HEK293T (cell line): ENCODE measurements around the gene HTR1D.

Experiments
- FOXA1 ChIP-seq: fragments of 450-650 bp; IDR thresholded peaks from 2 replicates; pipeline ENCODE4 v1.6.1; 2016; ENCODE audit warnings: mild to moderate bottlenecking
- FOXM1 ChIP-seq: fragments of 450-650 bp; IDR thresholded peaks from 2 replicates; pipeline ENCODE4 v1.6.1; 2017; ENCODE audit warnings: mild to moderate bottlenecking, borderline replicate concordance
- LEF1 ChIP-seq: fragments of 450-650 bp; IDR thresholded peaks from 2 replicates; pipeline ENCODE4 v1.6.1; 2017; ENCODE audit warnings: mild to moderate bottlenecking, borderline replicate concordance
- SP1 ChIP-seq: fragments of 450-650 bp; IDR thresholded peaks from 2 replicates; pipeline ENCODE4 v1.6.1; 2017
- TF ChIP-seq, protein P1 (sequence below): fragments of 450-650 bp; IDR thresholded peaks from 2 replicates; pipeline ENCODE4 v1.6.1; 2016

DNA sequence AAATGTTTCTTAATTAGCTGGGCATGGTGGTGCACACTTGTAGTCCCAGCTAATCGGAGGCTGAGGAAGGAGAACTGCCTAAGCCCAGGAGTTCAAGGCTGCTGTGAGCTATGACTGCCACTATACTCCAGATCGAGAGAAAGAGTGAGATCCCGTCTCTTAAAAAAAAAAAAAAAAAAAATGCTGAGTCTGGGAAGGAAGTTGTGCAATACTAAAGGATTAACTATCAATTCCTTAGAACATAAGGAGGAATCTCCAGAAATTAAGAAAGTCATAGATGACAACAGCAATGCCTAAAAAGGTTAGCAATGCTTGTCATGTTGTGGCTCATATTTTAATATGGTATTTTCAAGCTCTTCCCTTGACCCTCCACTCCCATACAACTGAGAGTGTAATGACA is 53.9 kb downstream of the HTR1D start:
- TF ChIP-seq FOXM1 (no peak), SP1 (no peak), FOXA1 (no peak), LEF1 (no peak)
- TF ChIP-seq, protein P1, sequence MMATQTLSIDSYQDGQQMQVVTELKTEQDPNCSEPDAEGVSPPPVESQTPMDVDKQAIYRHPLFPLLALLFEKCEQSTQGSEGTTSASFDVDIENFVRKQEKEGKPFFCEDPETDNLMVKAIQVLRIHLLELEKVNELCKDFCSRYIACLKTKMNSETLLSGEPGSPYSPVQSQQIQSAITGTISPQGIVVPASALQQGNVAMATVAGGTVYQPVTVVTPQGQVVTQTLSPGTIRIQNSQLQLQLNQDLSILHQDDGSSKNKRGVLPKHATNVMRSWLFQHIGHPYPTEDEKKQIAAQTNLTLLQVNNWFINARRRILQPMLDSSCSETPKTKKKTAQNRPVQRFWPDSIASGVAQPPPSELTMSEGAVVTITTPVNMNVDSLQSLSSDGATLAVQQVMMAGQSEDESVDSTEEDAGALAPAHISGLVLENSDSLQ, result no peak
